PC-3 (cell line): ENCODE measurements around the gene CCNI2. TPM values are rescaled to one million over a fixed set of nuclear protein-coding genes. Genes with fewer than 3 reads are reported as not detected.

Source experiments
- ATAC-seq: fragments of 200-7000 bp; cut with Tn5 transposase; 2 replicates; pipeline ENCODE4 v1.9.1; 2020; ENCODE audit warnings: mild to moderate bottlenecking, moderate library complexity
- BruUV-seq: library from RNA; stranded (reverse); fragments of 400-500 nt; replicated peaks from 2 replicates; lab custom pipeline; 2021; lab: Mats Ljungman, UMichigan
- CTCF ChIA-PET: fragments of 300-600 bp; sonication (Branson Sonifier 250); formaldehyde crosslinking; loops from one replicate; lab custom pipeline; 2022; ENCODE audit warnings: antibody characterized with exemption; lab: Charles Lee
- POLR2A ChIA-PET: fragments of 300-600 bp; sonication (Branson Sonifier 250); formaldehyde crosslinking; loops from one replicate; lab custom pipeline; 2022; ENCODE audit warnings: antibody characterized with exemption; ENCODE audit not compliant: unreplicated experiment; lab: Charles Lee
- DNase-seq: peaks from one replicate; pipeline ENCODE4 v3.0.0-alpha.2; 2015
- H2AFZ ChIP-seq: fragments of 300-600 bp; sonication (generic); 2 replicates; pipeline ENCODE4 v1.6.0; 2016; ENCODE audit warnings: antibody characterized with exemption, low read length
- H3F3A ChIP-seq: fragments of 300-600 bp; sonication (generic); one replicate; pipeline ENCODE4 v1.6.0; 2017; ENCODE audit warnings: antibody characterized with exemption, low read length, control low read depth, mild to moderate bottlenecking; ENCODE audit not compliant: unreplicated experiment
- H3K27ac ChIP-seq: fragments of 300-600 bp; sonication (generic); 2 replicates; pipeline ENCODE4 v1.5.1; 2016; ENCODE audit warnings: mild to moderate bottlenecking, low read length
- H3K27me3 ChIP-seq: fragments of 300-600 bp; sonication (generic); 2 replicates; pipeline ENCODE4 v1.6.1; 2016; ENCODE audit warnings: low read length, mixed read lengths
- H3K36me3 ChIP-seq: fragments of 300-600 bp; sonication (generic); 2 replicates; pipeline ENCODE4 v1.6.1; 2016; ENCODE audit warnings: low read depth, mixed run types, low read length, mixed read lengths
- H3K4me1 ChIP-seq: fragments of 300-600 bp; sonication (generic); 2 replicates; pipeline ENCODE4 v1.5.1; 2016; ENCODE audit warnings: low read length; ENCODE audit not compliant: insufficient read depth
- H3K4me2 ChIP-seq: fragments of 300-600 bp; sonication (generic); 2 replicates; pipeline ENCODE4 v1.6.0; 2016; ENCODE audit warnings: low read length
- H3K4me3 ChIP-seq: fragments of 300-600 bp; sonication (generic); 2 replicates; pipeline ENCODE4 v1.5.1; 2016; ENCODE audit warnings: mild to moderate bottlenecking, low read length, mixed read lengths
- H3K79me2 ChIP-seq: fragments of 300-600 bp; sonication (generic); 2 replicates; pipeline ENCODE4 v1.6.1; 2017; ENCODE audit warnings: low read length, mixed read lengths
- H3K9ac ChIP-seq: fragments of 300-600 bp; sonication (generic); 2 replicates; pipeline ENCODE4 v1.6.0; 2016; ENCODE audit warnings: mild to moderate bottlenecking, low read length
- H3K9me2 ChIP-seq: fragments of 300-600 bp; sonication (generic); replicated peaks from 2 replicates; pipeline ENCODE4 v1.6.1; 2016; ENCODE audit warnings: mixed run types, low read length, mixed read lengths
- H3K9me3 ChIP-seq: fragments of 300-600 bp; sonication (generic); 2 replicates; pipeline ENCODE4 v1.6.1; 2016; ENCODE audit warnings: low read length, mixed read lengths
- H4K20me1 ChIP-seq: fragments of 300-600 bp; sonication (generic); 2 replicates; pipeline ENCODE4 v1.6.1; 2016; ENCODE audit warnings: low read length, mixed read lengths
- EZH2 ChIP-seq: fragments of 300-600 bp; sonication (generic); IDR thresholded peaks from one replicate; pipeline ENCODE4 v1.6.1; 2017; ENCODE audit warnings: antibody characterized with exemption, mild to moderate bottlenecking, low read length; ENCODE audit not compliant: unreplicated experiment
- EZH2phosphoT487 ChIP-seq: fragments of 300-600 bp; sonication (generic); IDR thresholded peaks from 2 replicates; pipeline ENCODE4 v1.6.1; 2018; ENCODE audit warnings: mild to moderate bottlenecking, antibody characterized with exemption, low read length, borderline replicate concordance
- intact Hi-C: fragments of 100-400 bp; cut with micrococcal nuclease; formaldehyde crosslinking; loops from 2 replicates; pipeline ENCODE4 v1.9.0; 2023
- total RNA-seq: library from RNA; depleted of rRNA; stranded (reverse); fragments of >200 nt; gene quantifications from 2 replicates; pipeline ENCODE4 v1.2.3, GENCODE V29; 2014
- TF ChIP-seq, protein P1 (sequence below): fragments of 300-600 bp; sonication (generic); conservative IDR thresholded peaks from 2 replicates; pipeline ENCODE4 v1.5.1; 2017; ENCODE audit warnings: antibody characterized with exemption, low read depth, mild to moderate bottlenecking, low read length

CCNI2 gene
- total RNA-seq, 1 experiment from 2014 or later: not detected

DNA sequence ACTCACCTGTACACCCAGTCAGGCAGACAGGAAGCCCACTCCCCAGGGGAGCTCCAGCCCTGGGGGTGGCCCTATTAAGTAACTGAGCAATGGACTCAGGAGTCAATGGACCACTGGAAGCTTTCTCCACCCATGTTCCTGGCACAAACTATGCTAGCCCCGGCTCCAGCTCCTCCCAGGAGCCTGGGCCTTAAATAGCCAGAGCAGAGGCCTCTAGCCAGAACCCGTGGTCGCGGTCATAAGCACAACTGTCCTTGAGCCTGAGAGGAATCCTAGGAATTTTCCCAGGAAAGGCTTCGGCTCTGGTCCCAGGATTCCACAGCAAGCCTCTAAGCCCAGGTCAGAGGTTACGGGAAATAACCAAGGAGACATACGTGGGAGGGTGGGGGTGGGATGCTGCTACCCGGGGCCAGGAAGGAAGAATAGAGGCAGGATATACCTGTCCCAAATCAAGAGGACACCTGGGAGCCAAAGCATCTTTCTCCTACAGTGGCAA, 24.3 kb downstream of the CCNI2 start:
- no peak overlapping the region for H2AFZ ChIP-seq
- no peak overlapping the region for H3K4me2 ChIP-seq
- no peaks in the 10 kb centered on the region for H3K9me3 ChIP-seq
- no peak overlapping the region for H3K9ac ChIP-seq
- no peaks in the 10 kb centered on the region for H4K20me1 ChIP-seq
- no peak overlapping the region for H3K27ac ChIP-seq
- DNase-seq: no peak
- intact Hi-C loops: no loop called here
- CTCF ChIA-PET: no interaction called here
- H3K4me3 ChIP-seq: no peak overlapping the region
- H3K27me3 ChIP-seq: no peaks in the 10 kb centered on the region
- BruUV-seq: no TSS peak
- H3K4me1 ChIP-seq: peaks cover 7% of the 10 kb centered on the region
- H3F3A ChIP-seq: no peaks in the 10 kb centered on the region
- peaks cover 55% of the 10 kb centered on the region for H3K79me2 ChIP-seq
- no peaks in the 10 kb centered on the region for H3K36me3 ChIP-seq
- ATAC-seq: no peak
- POLR2A ChIA-PET: no interaction called here
- no peaks in the 10 kb centered on the region for H3K9me2 ChIP-seq
- no peak for TF ChIP-seq EZH2phosphoT487
- no peak for TF ChIP-seq EZH2
- TF ChIP-seq, protein P1, sequence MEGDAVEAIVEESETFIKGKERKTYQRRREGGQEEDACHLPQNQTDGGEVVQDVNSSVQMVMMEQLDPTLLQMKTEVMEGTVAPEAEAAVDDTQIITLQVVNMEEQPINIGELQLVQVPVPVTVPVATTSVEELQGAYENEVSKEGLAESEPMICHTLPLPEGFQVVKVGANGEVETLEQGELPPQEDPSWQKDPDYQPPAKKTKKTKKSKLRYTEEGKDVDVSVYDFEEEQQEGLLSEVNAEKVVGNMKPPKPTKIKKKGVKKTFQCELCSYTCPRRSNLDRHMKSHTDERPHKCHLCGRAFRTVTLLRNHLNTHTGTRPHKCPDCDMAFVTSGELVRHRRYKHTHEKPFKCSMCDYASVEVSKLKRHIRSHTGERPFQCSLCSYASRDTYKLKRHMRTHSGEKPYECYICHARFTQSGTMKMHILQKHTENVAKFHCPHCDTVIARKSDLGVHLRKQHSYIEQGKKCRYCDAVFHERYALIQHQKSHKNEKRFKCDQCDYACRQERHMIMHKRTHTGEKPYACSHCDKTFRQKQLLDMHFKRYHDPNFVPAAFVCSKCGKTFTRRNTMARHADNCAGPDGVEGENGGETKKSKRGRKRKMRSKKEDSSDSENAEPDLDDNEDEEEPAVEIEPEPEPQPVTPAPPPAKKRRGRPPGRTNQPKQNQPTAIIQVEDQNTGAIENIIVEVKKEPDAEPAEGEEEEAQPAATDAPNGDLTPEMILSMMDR: no peak

DNA sequence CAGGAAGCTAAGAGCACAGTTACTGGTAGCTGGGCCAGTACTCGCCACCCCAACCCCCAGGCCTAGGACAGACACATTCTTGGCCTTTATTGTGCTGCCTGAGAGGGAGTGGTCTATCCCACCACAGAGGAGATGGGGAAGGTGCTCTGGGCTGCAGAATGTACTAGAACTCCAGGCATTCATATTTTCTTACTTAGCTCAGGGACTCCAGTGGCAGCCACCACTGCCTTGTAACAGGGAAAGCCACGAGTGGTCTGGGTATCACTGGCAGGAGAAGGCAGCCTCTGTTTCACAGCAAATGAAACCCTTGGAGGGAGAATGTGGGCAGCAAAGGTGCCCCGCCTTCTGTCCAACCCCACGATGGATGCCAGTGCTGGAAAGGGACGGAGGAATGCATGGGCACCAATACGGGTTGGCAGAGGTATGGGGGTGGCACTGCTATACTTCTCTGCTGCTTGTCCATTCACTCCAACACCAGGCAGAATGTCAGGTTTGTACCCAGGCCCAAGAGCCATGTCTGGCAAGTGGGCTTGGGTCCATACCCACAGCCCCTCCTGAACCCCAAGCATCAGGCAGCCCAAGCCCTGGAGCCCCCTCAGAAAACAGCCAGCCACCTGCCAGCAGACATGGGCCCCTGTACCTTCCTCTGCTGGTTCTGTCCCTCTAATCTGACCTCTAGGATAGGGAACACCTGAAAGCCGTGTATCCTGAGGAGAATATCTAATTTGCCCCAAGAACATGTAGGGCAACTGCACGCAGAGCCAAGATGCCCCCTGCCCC, 25.3 kb downstream of the CCNI2 start:
- H3K36me3 ChIP-seq: no peaks in the 10 kb centered on the region
- H3K9me3 ChIP-seq: no peaks in the 10 kb centered on the region
- no peak overlapping the region for H3K4me2 ChIP-seq
- DNase-seq (no peak), ATAC-seq (no peak)
- no peaks in the 10 kb centered on the region for H3K9me2 ChIP-seq
- peaks cover 57% of the 10 kb centered on the region for H3K79me2 ChIP-seq
- no peaks in the 10 kb centered on the region for H4K20me1 ChIP-seq
- H3K27me3 ChIP-seq: no peaks in the 10 kb centered on the region
- no TSS peak for BruUV-seq
- ChIA-PET POLR2A (no interaction called here), CTCF (no interaction called here)
- peaks cover 7% of the 10 kb centered on the region for H3K4me1 ChIP-seq
- no peak overlapping the region for H3K9ac ChIP-seq
- no peak for TF ChIP-seq EZH2phosphoT487
- TF ChIP-seq EZH2: no peak
- TF ChIP-seq, protein P1: no peak
- no peaks in the 10 kb centered on the region for H3F3A ChIP-seq
- H3K4me3 ChIP-seq: no peak overlapping the region
- H3K27ac ChIP-seq: no peak overlapping the region
- intact Hi-C loops: no loop called here
- no peak overlapping the region for H2AFZ ChIP-seq

DNA sequence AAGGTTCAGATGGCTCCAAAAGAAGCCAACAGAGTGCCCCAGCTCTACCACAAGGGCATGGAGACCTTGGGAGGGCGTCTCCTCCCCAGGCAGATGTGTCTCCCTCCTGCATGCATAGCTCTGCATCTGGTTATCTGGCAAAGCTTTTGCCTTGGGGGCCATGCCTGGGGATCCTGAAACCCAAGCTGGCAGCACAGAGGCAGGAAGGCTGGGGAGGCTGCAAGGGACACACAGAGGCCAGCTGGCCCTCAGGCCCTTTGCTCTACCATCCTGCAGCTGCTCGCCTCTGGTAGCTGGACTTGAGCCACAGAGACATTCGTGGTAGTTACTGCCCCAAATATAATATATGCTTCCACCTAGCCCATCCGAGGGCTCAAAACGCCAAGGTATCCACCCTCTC, 25.9 kb downstream of the CCNI2 start:
- ChIA-PET CTCF (no interaction called here), POLR2A (no interaction called here)
- H3K9me2 ChIP-seq: no peaks in the 10 kb centered on the region
- H3K27me3 ChIP-seq: no peaks in the 10 kb centered on the region
- TF ChIP-seq, protein P1: no peak
- TF ChIP-seq EZH2: no peak
- no peak for TF ChIP-seq EZH2phosphoT487
- H3K4me2 ChIP-seq: no peak overlapping the region
- no peak for DNase-seq
- H3K4me3 ChIP-seq: no peak overlapping the region
- peaks cover 12% of the 10 kb centered on the region for H3K4me1 ChIP-seq
- BruUV-seq: no TSS peak
- peaks cover 57% of the 10 kb centered on the region for H3K79me2 ChIP-seq
- H3K36me3 ChIP-seq: no peaks in the 10 kb centered on the region
- H3K27ac ChIP-seq: no peak overlapping the region
- no peaks in the 10 kb centered on the region for H3K9me3 ChIP-seq
- H3F3A ChIP-seq: no peaks in the 10 kb centered on the region
- intact Hi-C loops: no loop called here
- H4K20me1 ChIP-seq: no peaks in the 10 kb centered on the region
- no peak for ATAC-seq
- no peak overlapping the region for H3K9ac ChIP-seq
- no peak overlapping the region for H2AFZ ChIP-seq
